HG03354 (cell line): ENCODE data around the gene ATP2B3.
A peak's percentile ranks its signal among the peaks of the same experiment; 100 is the strongest.

Source experiments
- ATAC-seq: cut with Tn5 transposase; IDR thresholded peaks from one replicate; pipeline ENCODE4 v1.9.1; 2021; ENCODE audit warnings: mild to moderate bottlenecking; ENCODE audit not compliant: unreplicated experiment, poor library complexity, severe bottlenecking

ATP2B3 gene

DNA sequence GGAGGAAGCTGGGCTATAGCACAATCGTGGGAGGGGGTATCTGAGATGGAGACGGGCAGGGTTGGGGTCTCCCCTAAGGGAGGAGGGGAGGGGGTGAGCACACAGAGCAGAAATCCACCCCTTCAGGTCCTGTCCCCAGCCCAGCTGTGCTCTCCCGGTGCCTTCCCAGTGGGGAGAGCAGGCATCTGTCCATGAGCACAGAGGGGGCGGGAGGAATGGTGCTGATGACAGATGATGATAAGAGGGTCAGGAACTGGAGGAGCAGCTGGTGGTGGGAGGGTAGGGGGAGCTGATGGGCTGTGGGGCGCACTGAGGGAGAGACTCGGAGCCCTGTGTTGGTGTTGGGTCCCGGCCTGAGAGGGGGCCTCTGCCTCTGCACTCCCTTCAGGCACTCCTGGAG is 8.6 kb downstream of the ATP2B3 start:
- no peak for ATAC-seq

- no peak for ATAC-seq
Measured at GRCh38 chrX:153526801-153527200, 9.4 kb downstream of the ATP2B3 start.

DNA sequence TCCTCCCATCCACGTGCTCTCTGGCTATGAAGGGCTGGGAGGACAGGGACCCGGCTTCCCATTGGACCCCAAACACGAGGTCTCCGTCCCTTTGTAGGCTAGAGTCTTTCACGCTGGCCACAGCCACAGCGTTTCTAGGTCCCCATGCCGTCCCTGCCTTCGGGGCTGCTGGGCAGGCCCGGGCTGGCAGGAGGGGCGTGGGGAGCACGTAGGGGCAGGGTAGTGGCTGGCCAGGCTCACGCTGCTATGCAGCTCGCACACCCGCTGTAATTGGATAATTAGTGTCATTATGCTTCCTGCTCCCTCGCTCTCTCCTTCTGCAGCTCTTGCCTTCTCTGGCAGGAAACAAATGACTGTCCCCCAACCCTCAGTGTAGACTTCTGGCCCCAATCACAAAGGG is 9.8 kb downstream of the ATP2B3 start:
- ATAC-seq: no peak

GRCh38 chrX:153530411-153531129 is 13.1 kb downstream of the ATP2B3 start:
- ATAC-seq: no peak

- no peak for ATAC-seq
Measured at GRCh38 chrX:153533091-153533490, 15.6 kb downstream of the ATP2B3 start.

- ATAC-seq: no peak
Measured at GRCh38 chrX:153537080-153537479, 19.6 kb downstream of the ATP2B3 start.

GRCh38 chrX:153537526-153538295 is 20.3 kb downstream of the ATP2B3 start:
- no peak for ATAC-seq

GRCh38 chrX:153538424-153538823 is 21.0 kb downstream of the ATP2B3 start:
- no peak for ATAC-seq

GRCh38 chrX:153539171-153539978 is 21.9 kb downstream of the ATP2B3 start:
- ATAC-seq: peak; percentile 73

- ATAC-seq: no peak
Measured at GRCh38 chrX:153539979-153540358, 22.5 kb downstream of the ATP2B3 start.

DNA sequence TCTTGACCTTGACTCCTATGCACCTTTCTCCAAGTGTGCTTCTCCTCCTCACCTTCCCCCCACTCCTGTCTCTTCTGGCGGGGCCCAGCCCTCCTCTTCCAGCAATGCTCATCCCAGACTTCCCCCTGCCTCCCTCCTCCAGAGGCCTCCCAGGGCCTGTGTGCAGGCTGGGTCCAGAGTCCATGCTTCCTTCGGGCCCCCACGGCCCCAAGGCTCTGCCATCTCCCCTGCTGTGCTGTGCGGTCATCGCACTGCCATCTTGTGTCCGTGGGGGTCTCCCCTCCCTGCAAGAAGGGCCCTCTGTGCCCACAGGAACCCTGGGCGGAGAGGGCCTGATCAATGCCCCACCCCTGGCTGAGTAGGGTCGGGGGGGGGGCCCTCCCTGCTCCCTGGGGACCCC is 27.3 kb downstream of the ATP2B3 start:
- no peak for ATAC-seq

GRCh38 chrX:153546386-153546785 is 28.9 kb downstream of the ATP2B3 start:
- ATAC-seq: no peak

DNA sequence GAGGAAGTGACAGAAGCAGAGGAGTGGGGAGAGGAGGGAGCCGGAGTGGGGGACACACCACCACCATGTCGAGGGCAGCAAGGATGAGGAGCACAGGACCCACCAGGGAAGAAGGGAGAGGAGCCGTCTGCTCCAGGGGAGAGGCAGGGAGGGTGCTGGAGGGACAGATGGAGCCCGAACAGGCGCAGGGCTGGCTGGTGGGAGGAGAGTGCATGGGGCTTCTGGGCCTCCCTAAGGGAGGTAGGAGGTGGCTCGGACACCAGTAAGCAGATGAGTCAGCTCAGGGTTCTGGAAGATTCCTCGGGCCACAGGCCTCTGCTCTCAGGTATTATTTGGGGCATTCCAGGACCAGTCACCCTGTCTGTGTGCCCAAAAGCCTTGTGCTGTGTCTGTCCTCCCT is 29.8 kb downstream of the ATP2B3 start:
- ATAC-seq: no peak

DNA sequence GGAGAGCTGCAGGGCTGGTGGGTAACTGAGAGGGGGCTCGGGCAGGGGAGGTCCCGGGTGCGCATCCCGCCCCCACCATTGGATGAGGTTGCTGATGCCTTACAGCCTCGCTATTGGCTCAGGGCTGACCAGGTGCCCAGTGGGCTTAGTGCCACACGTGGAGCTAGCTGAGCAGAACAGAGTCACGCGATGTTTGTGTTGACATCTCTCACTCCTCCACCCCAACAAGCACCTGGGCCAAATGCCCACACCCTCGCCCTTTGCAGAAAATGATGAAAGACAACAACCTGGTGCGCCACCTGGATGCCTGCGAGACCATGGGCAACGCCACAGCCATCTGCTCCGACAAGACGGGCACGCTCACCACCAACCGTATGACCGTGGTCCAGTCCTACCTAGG is 31.8 kb downstream of the ATP2B3 start:
- ATAC-seq: no peak

GRCh38 chrX:153549807-153550206 is 32.4 kb downstream of the ATP2B3 start:
- ATAC-seq: no peak

DNA sequence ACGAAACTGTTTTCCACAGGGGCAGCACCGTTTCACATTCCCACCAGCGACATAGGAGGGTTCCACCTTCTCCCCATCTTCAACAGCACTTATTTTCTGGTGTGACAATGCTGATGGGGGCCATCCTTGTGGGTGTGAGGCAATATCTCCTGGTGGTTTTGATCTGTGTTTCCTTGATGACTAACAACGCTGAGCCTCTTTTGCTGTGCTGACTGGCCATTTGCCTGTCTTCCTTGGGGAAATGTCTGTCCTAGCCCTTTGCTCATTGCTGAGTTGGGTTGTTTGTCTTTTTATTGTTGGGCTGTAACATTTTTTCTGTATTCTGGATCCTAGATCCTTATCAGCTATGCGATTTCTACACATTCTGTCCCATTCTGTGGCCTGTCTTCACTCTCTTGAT is 33.7 kb downstream of the ATP2B3 start:
- no peak for ATAC-seq

- peak; percentile 64 for ATAC-seq
Measured at GRCh38 chrX:153554519-153555167, 37.2 kb downstream of the ATP2B3 start.

DNA sequence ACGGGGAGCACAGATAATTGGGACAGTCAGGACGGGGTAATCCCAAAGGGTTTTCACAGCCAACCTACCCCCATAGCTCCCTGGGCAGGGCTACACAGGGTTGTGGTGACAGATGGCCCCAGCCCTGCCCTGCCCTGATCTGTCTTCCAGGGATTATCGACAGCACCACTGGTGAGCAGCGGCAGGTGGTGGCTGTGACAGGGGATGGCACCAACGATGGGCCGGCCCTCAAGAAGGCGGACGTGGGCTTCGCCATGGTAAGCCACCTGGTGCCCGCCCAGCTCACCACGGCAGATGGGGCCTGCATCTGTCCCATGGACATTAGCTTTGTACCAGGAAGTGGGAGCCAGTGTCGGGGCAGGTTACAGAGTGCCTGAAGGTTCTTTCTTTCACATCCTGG is 39.3 kb downstream of the ATP2B3 start:
- ATAC-seq: no peak

- ATAC-seq: no peak
Measured at GRCh38 chrX:153557618-153558355, 40.3 kb downstream of the ATP2B3 start.
